Gastrocnemius medialis (tissue), 4 donors: ENCODE measurements around the gene DPM3. TPM values are rescaled to one million over a fixed set of nuclear protein-coding genes. Genes with fewer than 3 reads are reported as not detected.

Experiments used
- ATAC-seq, 2 donors: fragments of 150-250 bp; one replicate each; pipeline ENCODE4 v1.9.1; 2016
- DNase-seq, 2 donors: peaks; one replicate each; pipeline ENCODE4 v3.0.0-alpha.2; 2019
- H3K27ac ChIP-seq, 4 donors: fragments of 200-600 bp; sonication (generic); 1 replicate in 1 of 4; 2 replicates in 3 of 4; pipeline ENCODE4 v1.5.1; 2016 to 2018; ENCODE audit warnings: mild to moderate bottlenecking in 2 of 4, moderate library complexity in 1 of 4
- H3K27me3 ChIP-seq, 3 donors: fragments of 200-600 bp; sonication (generic) in 2 of 3; 1 replicate in 1 of 3; 2 replicates in 2 of 3; pipeline versions ENCODE4 v1.5.1 to v1.6.0; 2016 to 2019; ENCODE audit warnings: mild to moderate bottlenecking in 1 of 3, moderate library complexity in 1 of 3
- H3K36me3 ChIP-seq, 2 donors: fragments of 200-600 bp; sonication (generic) in 1 of 2; one replicate each; pipeline ENCODE4 v1.5.1; 2017 to 2018
- H3K4me1 ChIP-seq, 2 donors: fragments of 200-600 bp; sonication (generic) in 1 of 2; one replicate each; pipeline ENCODE4 v1.5.1; 2016 to 2017; ENCODE audit warnings: mild to moderate bottlenecking in 2 of 2
- H3K4me3 ChIP-seq, 4 donors: fragments of 200-600 bp; sonication (generic) in 3 of 4; 1 replicate in 1 of 4; 2 replicates in 3 of 4; pipeline ENCODE4 v1.5.1; 2016 to 2019; ENCODE audit warnings: mild to moderate bottlenecking in 2 of 4
- H3K9me3 ChIP-seq, 3 donors: fragments of 200-600 bp; sonication (generic) in 2 of 3; 1 replicate in 1 of 3; 2 replicates in 2 of 3; pipeline ENCODE4 v1.5.1; 2016 to 2019
- POLR2A ChIP-seq, 2 donors: fragments of 450-650 bp; IDR thresholded peaks; one replicate each; pipeline ENCODE4 v1.6.1; 2017; ENCODE audit warnings: antibody characterized with exemption in 2 of 2, mild to moderate bottlenecking in 2 of 2, moderate library complexity in 2 of 2
- in situ Hi-C, 4 donors: fragments of 200-750 bp; cut with MboI; loops; one replicate each; pipeline versions ENCODE4 v1.15.0 to v1.8.0; 2017; ENCODE audit warnings: low sequenced_read_pairs in 4 of 4
- intact Hi-C: fragments of 100-400 bp; cut with DNase I; formaldehyde crosslinking; loops from one replicate; pipeline ENCODE4 v1.15.1; 2023; ENCODE audit warnings: low total_unique reads
- total RNA-seq, 4 donors: library from RNA; depleted of rRNA; stranded (reverse); fragments of >200 nt; gene quantifications; one replicate each; pipeline versions ENCODE4 v1.1.0 to v1.2.3, GENCODE V29; 2016
- TF ChIP-seq, protein P1 (sequence below), 5 experiments: fragments of 450-650 bp in 3 of 5; fragments of 200-600 bp in 2 of 5; sonication (generic) in 2 of 5; IDR thresholded peaks in 4 of 5; conservative IDR thresholded peaks in 1 of 5; 1 replicate in 4 of 5; 2 replicates in 1 of 5; pipeline ENCODE4 v1.5.1; 2016 to 2019; ENCODE audit warnings: antibody characterized with exemption in 5 of 5, mild to moderate bottlenecking in 3 of 5, moderate library complexity in 3 of 5

The DPM3 gene
- total RNA-seq, 4 donors from 2014 or later: 7.3 to 69.5 (median 57.9) TPM

- Histone ChIP-seq H3K36me3 (no peaks in the 10 kb centered on the region), H3K4me3 (no peak overlapping the region), H3K27ac (no peak overlapping the region), H3K4me1 (peaks cover 0 to 10% of the 10 kb centered on the region in 2 donors), H3K27me3 (no peaks in the 10 kb centered on the region), H3K9me3 (no peaks in the 10 kb centered on the region)
- TF ChIP-seq, protein P1, sequence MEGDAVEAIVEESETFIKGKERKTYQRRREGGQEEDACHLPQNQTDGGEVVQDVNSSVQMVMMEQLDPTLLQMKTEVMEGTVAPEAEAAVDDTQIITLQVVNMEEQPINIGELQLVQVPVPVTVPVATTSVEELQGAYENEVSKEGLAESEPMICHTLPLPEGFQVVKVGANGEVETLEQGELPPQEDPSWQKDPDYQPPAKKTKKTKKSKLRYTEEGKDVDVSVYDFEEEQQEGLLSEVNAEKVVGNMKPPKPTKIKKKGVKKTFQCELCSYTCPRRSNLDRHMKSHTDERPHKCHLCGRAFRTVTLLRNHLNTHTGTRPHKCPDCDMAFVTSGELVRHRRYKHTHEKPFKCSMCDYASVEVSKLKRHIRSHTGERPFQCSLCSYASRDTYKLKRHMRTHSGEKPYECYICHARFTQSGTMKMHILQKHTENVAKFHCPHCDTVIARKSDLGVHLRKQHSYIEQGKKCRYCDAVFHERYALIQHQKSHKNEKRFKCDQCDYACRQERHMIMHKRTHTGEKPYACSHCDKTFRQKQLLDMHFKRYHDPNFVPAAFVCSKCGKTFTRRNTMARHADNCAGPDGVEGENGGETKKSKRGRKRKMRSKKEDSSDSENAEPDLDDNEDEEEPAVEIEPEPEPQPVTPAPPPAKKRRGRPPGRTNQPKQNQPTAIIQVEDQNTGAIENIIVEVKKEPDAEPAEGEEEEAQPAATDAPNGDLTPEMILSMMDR (IDR thresholded peaks at IDR 0.05 in 4 of 5, conservative IDR thresholded peaks at IDR 0.05 in 1 of 5): no peak
- TF ChIP-seq POLR2A (IDR thresholded peaks at IDR 0.05): no peak
- DNase-seq: no peak
- in situ Hi-C loops: no loop called here
- intact Hi-C loops: no loop called here
- no peak for ATAC-seq
Measured at GRCh38 chr1:155186067-155186793, 45.9 kb upstream of the DPM3 start.

DNA sequence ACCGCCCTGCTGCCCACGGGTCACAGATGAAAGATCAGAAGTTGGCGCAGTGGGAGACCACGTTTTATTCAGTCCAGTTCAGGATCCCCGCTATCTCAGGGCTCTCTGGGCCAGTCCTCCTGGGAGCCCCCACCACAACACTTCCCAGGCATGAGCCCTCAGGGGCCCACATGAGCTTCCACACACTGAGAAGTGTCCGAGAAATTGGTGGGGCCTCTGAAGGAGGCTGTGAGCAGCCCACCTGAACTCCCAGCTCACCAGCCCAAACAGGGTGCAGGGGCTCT, 45.4 kb upstream of the DPM3 start:
- peak in 1 of 2 donors; percentile 4 for DNase-seq
- Histone ChIP-seq H3K9me3 (no peaks in the 10 kb centered on the region), H3K4me1 (peaks cover 0 to 10% of the 10 kb centered on the region in 2 donors), H3K36me3 (no peaks in the 10 kb centered on the region), H3K4me3 (no peak overlapping the region), H3K27ac (peak overlapping the region in 1 of 4 donors; percentile 52), H3K27me3 (no peaks in the 10 kb centered on the region)
- no peak for ATAC-seq
- in situ Hi-C loops: no loop called here
- TF ChIP-seq, protein P1 (IDR thresholded peaks at IDR 0.05 in 4 of 5, conservative IDR thresholded peaks at IDR 0.05 in 1 of 5): no peak
- TF ChIP-seq POLR2A (IDR thresholded peaks at IDR 0.05): no peak
- intact Hi-C loops: no loop called here

- intact Hi-C loops (no loop called here), in situ Hi-C loops (no loop called here)
- peak in 1 of 2 donors; percentile 34 for ATAC-seq
Measured at GRCh38 chr1:155184835-155185782, 44.8 kb upstream of the DPM3 start.

GRCh38 chr1:155184351-155184811, 44.0 kb upstream of the DPM3 start:
- Histone ChIP-seq H3K4me3 (no peak overlapping the region), H3K27ac (peak overlapping the region in 1 of 4 donors; percentile 52), H3K27me3 (no peaks in the 10 kb centered on the region), H3K9me3 (no peaks in the 10 kb centered on the region), H3K4me1 (peaks cover 0 to 10% of the 10 kb centered on the region in 2 donors), H3K36me3 (no peaks in the 10 kb centered on the region)
- intact Hi-C loops: no loop called here
- DNase-seq: no peak
- ATAC-seq: no peak
- in situ Hi-C loops: no loop called here
- no peak for TF ChIP-seq POLR2A (IDR thresholded peaks at IDR 0.05)
- TF ChIP-seq, protein P1 (IDR thresholded peaks at IDR 0.05 in 4 of 5, conservative IDR thresholded peaks at IDR 0.05 in 1 of 5): no peak

More at GRCh38 chr1:155184835-155185782, 44.8 kb upstream of the DPM3 start:
- H3K4me3 ChIP-seq: no peak overlapping the region
- TF ChIP-seq, protein P1 (IDR thresholded peaks at IDR 0.05 in 4 of 5, conservative IDR thresholded peaks at IDR 0.05 in 1 of 5): no peak
- peak overlapping the region in 2 of 4 donors; percentile 26 to 52 for H3K27ac ChIP-seq
- no peak for DNase-seq
- no peaks in the 10 kb centered on the region for H3K36me3 ChIP-seq
- no peaks in the 10 kb centered on the region for H3K9me3 ChIP-seq
- H3K4me1 ChIP-seq: peaks cover 0 to 10% of the 10 kb centered on the region in 2 donors
- H3K27me3 ChIP-seq: no peaks in the 10 kb centered on the region
